HepG2 (cell line): ENCODE results near the gene ZBTB17. TPM values are rescaled to one million over a fixed set of nuclear protein-coding genes. Genes with fewer than 3 reads are reported as not detected.

Source experiments
- EED ChIP-seq: sonication (generic); formaldehyde crosslinking; IDR thresholded peaks from 2 replicates; pipeline ENCODE4 v1.5.0; 2020; ENCODE audit warnings: mild to moderate bottlenecking, missing genetic modification reagents
- HDAC2 ChIP-seq: sonication (generic); formaldehyde crosslinking; IDR thresholded peaks from 2 replicates; pipeline ENCODE4 v1.4.0; 2020; ENCODE audit warnings: missing genetic modification reagents
- KDM5A ChIP-seq: fragments of 200-600 bp; sonication (generic); IDR thresholded peaks from 2 replicates; pipeline ENCODE4 v1.7.0; 2018; ENCODE audit warnings: antibody characterized with exemption, mild to moderate bottlenecking, low read length, borderline replicate concordance
- KMT2A ChIP-seq: sonication (generic); formaldehyde crosslinking; IDR thresholded peaks from 2 replicates; pipeline ENCODE4 v1.4.0; 2020; ENCODE audit warnings: missing genetic modification reagents
- SMARCC2 ChIP-seq: fragments of 450-650 bp; IDR thresholded peaks from 2 replicates; pipeline ENCODE4 v1.6.1; 2017; ENCODE audit warnings: antibody characterized with exemption, mild to moderate bottlenecking
- ZFX ChIP-seq: sonication (generic); formaldehyde crosslinking; IDR thresholded peaks from 2 replicates; pipeline ENCODE4 v1.4.0; 2020; ENCODE audit warnings: mild to moderate bottlenecking, low read depth, missing genetic modification reagents, moderate library complexity
- ZNF124 ChIP-seq: sonication (generic); formaldehyde crosslinking; IDR thresholded peaks from 2 replicates; pipeline ENCODE4 v1.4.0; 2020; ENCODE audit warnings: missing genetic modification reagents
- ZNF354B ChIP-seq: sonication (generic); formaldehyde crosslinking; IDR thresholded peaks from 2 replicates; pipeline ENCODE4 v1.8.0; 2022; ENCODE audit warnings: mild to moderate bottlenecking, missing genetic modification reagents
- ZNF644 ChIP-seq: IDR thresholded peaks from 2 replicates; pipeline ENCODE4 v1.6.1; 2016; ENCODE audit warnings: low read depth
- polyA plus RNA-seq, 8 experiments: library from polyadenylated mRNA; depleted of rRNA in 3 of 8; stranded (reverse) in 7 of 8; unstranded in 1 of 8; fragments of >200 nt; fragmentation: Illumina TruSeq in 4 of 8; extraction: Trizol in 4 of 8; gene quantifications; 2 replicates each; pipeline versions ENCODE4 v1.2.1 to v1.2.3, GENCODE V29; 2011 to 2016; ENCODE audit warnings: low read depth in 4 of 8, missing spikeins in 1 of 8, mixed read lengths in 1 of 8; ENCODE audit not compliant: insufficient read depth in 1 of 8
- total RNA-seq, 5 experiments: library from RNA; depleted of rRNA; stranded (reverse); fragments of >200 nt; fragmentation: Illumina TruSeq; extraction: Trizol; gene quantifications; 2 replicates each; pipeline ENCODE4 v1.2.3, GENCODE V29; 2016; ENCODE audit warnings: low read depth in 1 of 5
- TF ChIP-seq, protein P1 (sequence below): IDR thresholded peaks from 2 replicates; pipeline ENCODE4 v1.6.1; 2012; ENCODE audit warnings: low read length, improper control_type of control experiment
- TF ChIP-seq, protein P2 (sequence below): sonication (generic); formaldehyde crosslinking; IDR thresholded peaks from 2 replicates; pipeline ENCODE4 v1.5.1; 2020; ENCODE audit warnings: mild to moderate bottlenecking, missing genetic modification reagents, borderline replicate concordance
- TF ChIP-seq, protein P3 (sequence below): sonication (generic); formaldehyde crosslinking; IDR thresholded peaks from 2 replicates; pipeline ENCODE4 v1.5.0; 2020; ENCODE audit warnings: mild to moderate bottlenecking, missing genetic modification reagents
- TF ChIP-seq, protein P4 (sequence below): sonication (generic); formaldehyde crosslinking; IDR thresholded peaks from 2 replicates; pipeline ENCODE4 v1.4.0; 2020; ENCODE audit warnings: missing genetic modification reagents, borderline replicate concordance

The ZBTB17 gene
- total and polyA plus RNA-seq, 2 of the 13 experiments (the other 11 are each of a cell fraction or from before 2014, with no cell fraction given), result 16.7 to 17.0 TPM

DNA sequence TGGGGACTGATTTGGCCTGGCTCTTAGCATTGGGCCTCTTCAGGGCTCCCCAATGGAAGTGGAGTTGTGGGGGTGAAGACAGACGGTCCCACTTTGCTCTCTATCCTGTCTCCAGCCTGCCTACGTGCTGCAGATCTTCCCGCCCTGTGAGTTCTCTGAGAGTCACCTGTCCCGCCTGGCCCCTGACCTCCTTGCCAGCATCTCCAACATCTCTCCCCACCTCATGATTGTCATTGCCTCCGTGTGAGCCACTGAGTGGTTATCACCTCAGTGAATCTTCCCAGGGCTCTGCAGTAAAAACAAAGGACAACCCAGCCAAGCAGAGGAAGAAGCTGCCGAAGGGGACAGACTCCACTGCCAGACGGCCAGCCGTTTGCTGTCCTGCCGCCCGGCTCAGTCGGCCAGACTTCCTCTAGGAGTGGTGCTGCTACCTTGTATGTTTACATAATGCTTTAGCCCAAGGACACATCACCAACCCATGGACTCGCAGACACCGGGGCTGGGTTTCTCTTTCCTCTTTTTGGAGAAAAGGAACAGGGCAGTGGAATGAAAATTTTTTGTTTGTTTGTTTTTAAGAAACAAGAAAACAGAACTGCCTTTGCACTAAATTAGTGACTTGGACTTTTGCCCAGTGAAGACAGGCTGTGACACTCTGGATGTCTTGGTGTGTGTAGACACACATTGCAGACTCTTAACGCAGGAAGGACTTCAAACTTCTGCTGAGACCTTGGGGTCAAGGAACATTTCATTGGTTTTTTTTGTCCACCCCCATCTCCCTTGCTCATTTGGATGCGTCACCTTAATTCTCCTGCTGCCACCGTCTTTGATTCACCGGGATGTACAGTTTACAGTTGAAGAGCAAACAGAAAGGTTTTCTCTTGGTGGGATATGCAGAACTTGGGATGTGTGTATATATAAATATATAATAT lies 36.5 kb downstream of the ZBTB17 start (continued):
- TF ChIP-seq, protein P1, sequence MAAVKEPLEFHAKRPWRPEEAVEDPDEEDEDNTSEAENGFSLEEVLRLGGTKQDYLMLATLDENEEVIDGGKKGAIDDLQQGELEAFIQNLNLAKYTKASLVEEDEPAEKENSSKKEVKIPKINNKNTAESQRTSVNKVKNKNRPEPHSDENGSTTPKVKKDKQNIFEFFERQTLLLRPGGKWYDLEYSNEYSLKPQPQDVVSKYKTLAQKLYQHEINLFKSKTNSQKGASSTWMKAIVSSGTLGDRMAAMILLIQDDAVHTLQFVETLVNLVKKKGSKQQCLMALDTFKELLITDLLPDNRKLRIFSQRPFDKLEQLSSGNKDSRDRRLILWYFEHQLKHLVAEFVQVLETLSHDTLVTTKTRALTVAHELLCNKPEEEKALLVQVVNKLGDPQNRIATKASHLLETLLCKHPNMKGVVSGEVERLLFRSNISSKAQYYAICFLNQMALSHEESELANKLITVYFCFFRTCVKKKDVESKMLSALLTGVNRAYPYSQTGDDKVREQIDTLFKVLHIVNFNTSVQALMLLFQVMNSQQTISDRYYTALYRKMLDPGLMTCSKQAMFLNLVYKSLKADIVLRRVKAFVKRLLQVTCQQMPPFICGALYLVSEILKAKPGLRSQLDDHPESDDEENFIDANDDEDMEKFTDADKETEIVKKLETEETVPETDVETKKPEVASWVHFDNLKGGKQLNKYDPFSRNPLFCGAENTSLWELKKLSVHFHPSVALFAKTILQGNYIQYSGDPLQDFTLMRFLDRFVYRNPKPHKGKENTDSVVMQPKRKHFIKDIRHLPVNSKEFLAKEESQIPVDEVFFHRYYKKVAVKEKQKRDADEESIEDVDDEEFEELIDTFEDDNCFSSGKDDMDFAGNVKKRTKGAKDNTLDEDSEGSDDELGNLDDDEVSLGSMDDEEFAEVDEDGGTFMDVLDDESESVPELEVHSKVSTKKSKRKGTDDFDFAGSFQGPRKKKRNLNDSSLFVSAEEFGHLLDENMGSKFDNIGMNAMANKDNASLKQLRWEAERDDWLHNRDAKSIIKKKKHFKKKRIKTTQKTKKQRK, result no peak
- TF ChIP-seq ZFX (CRISPR knock-in tag) (peak; percentile 20; the same call in 1 of the 2 replicates), SMARCC2 (no peak), ZNF124 (CRISPR knock-in tag) (0 out of 2 replicates have a peak, but pooled peaks have one; percentile 41), ZNF354B (CRISPR knock-in tag) (no peak), ZNF644 (no peak), HDAC2 (CRISPR knock-in tag) (no peak), KMT2A (CRISPR knock-in tag) (0 out of 2 replicates have a peak, but pooled peaks have one; percentile 29), EED (CRISPR knock-in tag) (no peak), KDM5A (no peak)
- TF ChIP-seq, protein P2, sequence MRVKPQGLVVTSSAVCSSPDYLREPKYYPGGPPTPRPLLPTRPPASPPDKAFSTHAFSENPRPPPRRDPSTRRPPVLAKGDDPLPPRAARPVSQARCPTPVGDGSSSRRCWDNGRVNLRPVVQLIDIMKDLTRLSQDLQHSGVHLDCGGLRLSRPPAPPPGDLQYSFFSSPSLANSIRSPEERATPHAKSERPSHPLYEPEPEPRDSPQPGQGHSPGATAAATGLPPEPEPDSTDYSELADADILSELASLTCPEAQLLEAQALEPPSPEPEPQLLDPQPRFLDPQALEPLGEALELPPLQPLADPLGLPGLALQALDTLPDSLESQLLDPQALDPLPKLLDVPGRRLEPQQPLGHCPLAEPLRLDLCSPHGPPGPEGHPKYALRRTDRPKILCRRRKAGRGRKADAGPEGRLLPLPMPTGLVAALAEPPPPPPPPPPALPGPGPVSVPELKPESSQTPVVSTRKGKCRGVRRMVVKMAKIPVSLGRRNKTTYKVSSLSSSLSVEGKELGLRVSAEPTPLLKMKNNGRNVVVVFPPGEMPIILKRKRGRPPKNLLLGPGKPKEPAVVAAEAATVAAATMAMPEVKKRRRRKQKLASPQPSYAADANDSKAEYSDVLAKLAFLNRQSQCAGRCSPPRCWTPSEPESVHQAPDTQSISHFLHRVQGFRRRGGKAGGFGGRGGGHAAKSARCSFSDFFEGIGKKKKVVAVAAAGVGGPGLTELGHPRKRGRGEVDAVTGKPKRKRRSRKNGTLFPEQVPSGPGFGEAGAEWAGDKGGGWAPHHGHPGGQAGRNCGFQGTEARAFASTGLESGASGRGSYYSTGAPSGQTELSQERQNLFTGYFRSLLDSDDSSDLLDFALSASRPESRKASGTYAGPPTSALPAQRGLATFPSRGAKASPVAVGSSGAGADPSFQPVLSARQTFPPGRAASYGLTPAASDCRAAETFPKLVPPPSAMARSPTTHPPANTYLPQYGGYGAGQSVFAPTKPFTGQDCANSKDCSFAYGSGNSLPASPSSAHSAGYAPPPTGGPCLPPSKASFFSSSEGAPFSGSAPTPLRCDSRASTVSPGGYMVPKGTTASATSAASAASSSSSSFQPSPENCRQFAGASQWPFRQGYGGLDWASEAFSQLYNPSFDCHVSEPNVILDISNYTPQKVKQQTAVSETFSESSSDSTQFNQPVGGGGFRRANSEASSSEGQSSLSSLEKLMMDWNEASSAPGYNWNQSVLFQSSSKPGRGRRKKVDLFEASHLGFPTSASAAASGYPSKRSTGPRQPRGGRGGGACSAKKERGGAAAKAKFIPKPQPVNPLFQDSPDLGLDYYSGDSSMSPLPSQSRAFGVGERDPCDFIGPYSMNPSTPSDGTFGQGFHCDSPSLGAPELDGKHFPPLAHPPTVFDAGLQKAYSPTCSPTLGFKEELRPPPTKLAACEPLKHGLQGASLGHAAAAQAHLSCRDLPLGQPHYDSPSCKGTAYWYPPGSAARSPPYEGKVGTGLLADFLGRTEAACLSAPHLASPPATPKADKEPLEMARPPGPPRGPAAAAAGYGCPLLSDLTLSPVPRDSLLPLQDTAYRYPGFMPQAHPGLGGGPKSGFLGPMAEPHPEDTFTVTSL (CRISPR knock-in tag), result no peak
- TF ChIP-seq, protein P3, sequence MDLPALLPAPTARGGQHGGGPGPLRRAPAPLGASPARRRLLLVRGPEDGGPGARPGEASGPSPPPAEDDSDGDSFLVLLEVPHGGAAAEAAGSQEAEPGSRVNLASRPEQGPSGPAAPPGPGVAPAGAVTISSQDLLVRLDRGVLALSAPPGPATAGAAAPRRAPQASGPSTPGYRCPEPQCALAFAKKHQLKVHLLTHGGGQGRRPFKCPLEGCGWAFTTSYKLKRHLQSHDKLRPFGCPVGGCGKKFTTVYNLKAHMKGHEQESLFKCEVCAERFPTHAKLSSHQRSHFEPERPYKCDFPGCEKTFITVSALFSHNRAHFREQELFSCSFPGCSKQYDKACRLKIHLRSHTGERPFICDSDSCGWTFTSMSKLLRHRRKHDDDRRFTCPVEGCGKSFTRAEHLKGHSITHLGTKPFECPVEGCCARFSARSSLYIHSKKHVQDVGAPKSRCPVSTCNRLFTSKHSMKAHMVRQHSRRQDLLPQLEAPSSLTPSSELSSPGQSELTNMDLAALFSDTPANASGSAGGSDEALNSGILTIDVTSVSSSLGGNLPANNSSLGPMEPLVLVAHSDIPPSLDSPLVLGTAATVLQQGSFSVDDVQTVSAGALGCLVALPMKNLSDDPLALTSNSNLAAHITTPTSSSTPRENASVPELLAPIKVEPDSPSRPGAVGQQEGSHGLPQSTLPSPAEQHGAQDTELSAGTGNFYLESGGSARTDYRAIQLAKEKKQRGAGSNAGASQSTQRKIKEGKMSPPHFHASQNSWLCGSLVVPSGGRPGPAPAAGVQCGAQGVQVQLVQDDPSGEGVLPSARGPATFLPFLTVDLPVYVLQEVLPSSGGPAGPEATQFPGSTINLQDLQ (CRISPR knock-in tag), result no peak
- TF ChIP-seq, protein P4, sequence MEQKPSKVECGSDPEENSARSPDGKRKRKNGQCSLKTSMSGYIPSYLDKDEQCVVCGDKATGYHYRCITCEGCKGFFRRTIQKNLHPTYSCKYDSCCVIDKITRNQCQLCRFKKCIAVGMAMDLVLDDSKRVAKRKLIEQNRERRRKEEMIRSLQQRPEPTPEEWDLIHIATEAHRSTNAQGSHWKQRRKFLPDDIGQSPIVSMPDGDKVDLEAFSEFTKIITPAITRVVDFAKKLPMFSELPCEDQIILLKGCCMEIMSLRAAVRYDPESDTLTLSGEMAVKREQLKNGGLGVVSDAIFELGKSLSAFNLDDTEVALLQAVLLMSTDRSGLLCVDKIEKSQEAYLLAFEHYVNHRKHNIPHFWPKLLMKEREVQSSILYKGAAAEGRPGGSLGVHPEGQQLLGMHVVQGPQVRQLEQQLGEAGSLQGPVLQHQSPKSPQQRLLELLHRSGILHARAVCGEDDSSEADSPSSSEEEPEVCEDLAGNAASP (CRISPR knock-in tag), result no peak
